GM23248 (cell line): ENCODE results near the gene DENND6B. TPM values are rescaled to one million over a fixed set of nuclear protein-coding genes. Genes with fewer than 3 reads are reported as not detected.
"Not testable (repeated sequence)": the region's sequence is repeated elsewhere in the genome, so short reads cannot be mapped to it uniquely, and the experiment has no call there.

Experiments used
- DNase-seq: peaks from one replicate; pipeline ENCODE4 v3.0.0-alpha.2; 2015
- H2AFZ ChIP-seq: fragments of 200-600 bp; sonication (generic); 2 replicates; pipeline ENCODE4 v1.6.1; 2016; ENCODE audit warnings: antibody characterized with exemption
- H3F3A ChIP-seq: fragments of 200-600 bp; sonication (generic); 2 replicates; pipeline ENCODE4 v1.6.1; 2016; ENCODE audit warnings: mild to moderate bottlenecking, antibody characterized with exemption, mixed run types; ENCODE audit not compliant: insufficient read depth
- H3K27ac ChIP-seq: fragments of 200-600 bp; sonication (generic); 2 replicates; pipeline ENCODE4 v1.5.1; 2016; ENCODE audit warnings: mild to moderate bottlenecking
- H3K27me3 ChIP-seq: fragments of 200-600 bp; sonication (generic); replicated peaks from 2 replicates; pipeline ENCODE4 v1.6.1; 2016; ENCODE audit warnings: mild to moderate bottlenecking; ENCODE audit not compliant: insufficient read depth
- H3K36me3 ChIP-seq: fragments of 200-600 bp; sonication (generic); 2 replicates; pipeline ENCODE4 v1.6.1; 2016; ENCODE audit warnings: low read depth, mild to moderate bottlenecking
- H3K4me1 ChIP-seq: fragments of 200-600 bp; sonication (generic); 2 replicates; pipeline ENCODE4 v1.6.1; 2016; ENCODE audit warnings: mild to moderate bottlenecking; ENCODE audit not compliant: insufficient read depth
- H3K4me2 ChIP-seq: fragments of 200-600 bp; sonication (generic); one replicate; pipeline ENCODE4 v1.6.1; 2016; ENCODE audit warnings: mild to moderate bottlenecking; ENCODE audit not compliant: unreplicated experiment
- H3K4me3 ChIP-seq: fragments of 200-600 bp; sonication (generic); 2 replicates; pipeline ENCODE4 v1.5.1; 2016; ENCODE audit warnings: mild to moderate bottlenecking
- H3K79me2 ChIP-seq: fragments of 200-600 bp; sonication (generic); 2 replicates; pipeline ENCODE4 v1.6.1; 2016; ENCODE audit warnings: mild to moderate bottlenecking; ENCODE audit not compliant: insufficient read depth
- H3K9ac ChIP-seq: fragments of 200-600 bp; sonication (generic); 2 replicates; pipeline ENCODE4 v1.6.1; 2016; ENCODE audit warnings: mild to moderate bottlenecking
- H3K9me2 ChIP-seq: fragments of 200-600 bp; sonication (generic); 2 replicates; pipeline ENCODE4 v1.6.1; 2016; ENCODE audit warnings: mixed run types, mild to moderate bottlenecking, moderate library complexity; ENCODE audit not compliant: insufficient read depth
- H3K9me3 ChIP-seq: fragments of 200-600 bp; sonication (generic); one replicate; pipeline ENCODE4 v1.6.1; 2017; ENCODE audit warnings: low read depth
- H4K20me1 ChIP-seq: fragments of 200-600 bp; sonication (generic); 2 replicates; pipeline ENCODE4 v1.6.0; 2016; ENCODE audit not compliant: insufficient read depth
- EZH2 ChIP-seq: fragments of 200-600 bp; sonication (generic); IDR thresholded peaks from 2 replicates; pipeline ENCODE4 v1.6.1; 2018; ENCODE audit warnings: antibody characterized with exemption, mild to moderate bottlenecking; ENCODE audit not compliant: insufficient read depth, poor library complexity, severe bottlenecking
- EZH2phosphoT487 ChIP-seq: fragments of 200-600 bp; sonication (generic); IDR thresholded peaks from 2 replicates; pipeline ENCODE4 v1.6.1; 2018; ENCODE audit warnings: antibody characterized with exemption, moderate library complexity, mild to moderate bottlenecking, low read depth; ENCODE audit not compliant: insufficient read depth
- whole genome bisulfite sequencing, 2 experiments: methylation state at CpG; one replicate each; pipeline ENCODE4 v1.1.6; 2015 to 2017; ENCODE audit warnings: low lambda C conversion rate in 2 of 2, low coverage in 1 of 2; ENCODE audit errors: missing lambda C conversion rate in 2 of 2; 5-methylcytosine and 5-hydroxymethylcytosine counted together
- in situ Hi-C: fragments of 300-500 bp; cut with MboI; formaldehyde crosslinking; loops from 2 replicates; pipeline ENCODE4 v1.15.0; 2020
- polyA plus RNA-seq: library from polyadenylated mRNA; unstranded; fragments of >200 nt; fragmentation: Nextera tagmentation; extraction: Ambion mirVana; gene quantifications from 2 replicates; pipeline ENCODE4 v1.2.1, GENCODE V29; 2016
- total RNA-seq: library from RNA; depleted of rRNA; stranded (reverse); fragments of >200 nt; shearing (Covaris generic); gene quantifications from 2 replicates; pipeline ENCODE4 v1.2.3, GENCODE V29; 2014

DENND6B gene
- total and polyA plus RNA-seq, 2 experiments from 2014 or later: 5.7 to 6.1 TPM

DNA sequence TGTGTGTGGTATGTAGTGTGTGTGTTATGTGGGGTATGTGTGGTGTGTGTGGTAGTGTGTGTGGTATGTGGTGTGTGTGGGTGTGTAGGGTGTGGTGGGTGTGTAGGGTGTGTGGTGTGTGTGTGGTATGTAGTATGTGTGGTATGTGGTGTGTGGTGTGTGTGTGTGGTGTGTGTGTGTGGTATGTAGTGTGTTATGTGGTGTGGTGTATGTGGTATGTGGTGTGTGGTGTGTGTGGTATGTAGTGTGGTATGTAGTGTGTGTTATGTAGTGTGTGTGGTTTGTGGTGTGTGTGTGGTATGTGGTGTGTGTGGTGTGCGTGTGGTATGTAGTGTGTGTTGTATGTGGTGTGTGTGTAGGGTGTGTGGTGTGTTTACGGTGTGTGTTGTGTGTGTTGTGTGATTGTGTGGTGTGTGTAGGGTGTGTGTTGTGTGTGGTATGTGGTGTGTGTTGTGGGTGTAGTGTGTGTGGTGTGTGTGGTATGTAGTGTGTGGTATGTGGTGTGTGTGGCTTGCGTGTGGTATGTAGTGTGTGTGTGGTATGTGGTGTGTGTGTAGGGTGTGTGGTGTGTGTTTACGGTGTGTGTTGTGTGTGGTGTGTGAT, 12.1 kb upstream of the DENND6B start:
- Histone ChIP-seq H3K36me3 (no peaks in the 10 kb centered on the region), H3K27ac (no peak overlapping the region), H3K9me3 (no peaks in the 10 kb centered on the region), H3K79me2 (peaks cover 4% of the 10 kb centered on the region), H2AFZ (no peak overlapping the region), H3K4me1 (no peaks in the 10 kb centered on the region), H3K4me3 (no peak overlapping the region), H3K9ac (no peak overlapping the region), H3K27me3 (no peaks in the 10 kb centered on the region), H3K4me2 (no peak overlapping the region), H4K20me1 (no peaks in the 10 kb centered on the region), H3K9me2 (no peaks in the 10 kb centered on the region), H3F3A (peaks cover 6% of the 10 kb centered on the region; the same call in 1 of the 2 replicates)
- 79 to 95% methylated on average over 3 to 4 of the region's 4 CpGs for WGBS, 2 experiments
- in situ Hi-C loops: loop anchor here (10.0 kb wide), 1 partner anchor 64 kb away; the partner anchor contains the start of gene MAPK11
- no peak for TF ChIP-seq EZH2
- no peak for TF ChIP-seq EZH2phosphoT487
- no peak for DNase-seq

DNA sequence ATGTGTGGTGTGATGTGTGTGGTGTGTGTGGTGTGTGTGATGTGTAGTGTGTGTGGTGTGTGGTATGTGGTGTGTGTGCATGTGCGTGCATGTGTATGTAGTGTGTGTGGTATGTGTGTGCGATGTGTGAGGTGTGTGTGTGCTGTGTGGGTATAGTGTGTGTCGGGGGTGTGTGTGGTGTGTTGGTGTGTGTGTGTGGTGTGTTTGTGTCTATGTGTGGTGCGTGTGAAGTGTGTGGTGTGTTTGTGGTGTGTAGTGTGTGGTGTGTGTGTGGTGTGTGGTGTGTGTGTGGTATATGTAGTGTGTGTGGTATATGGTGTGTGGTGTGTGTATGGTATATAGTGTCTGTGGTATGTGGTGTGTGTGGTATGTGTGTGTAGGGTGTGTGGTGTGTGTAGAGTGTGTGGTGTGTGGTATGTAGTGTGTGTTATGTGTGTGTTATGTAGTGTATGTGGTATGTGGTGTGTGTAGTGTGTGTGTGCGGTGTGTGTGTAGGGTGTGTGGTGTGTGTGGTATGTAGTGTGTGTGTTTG, 11.3 kb upstream of the DENND6B start:
- Histone ChIP-seq H3K27ac (no peak overlapping the region), H2AFZ (no peak overlapping the region), H3K4me2 (no peak overlapping the region), H3K4me1 (no peaks in the 10 kb centered on the region), H3K9me2 (no peaks in the 10 kb centered on the region), H3F3A (peaks cover 6% of the 10 kb centered on the region; the same call in 1 of the 2 replicates), H4K20me1 (no peaks in the 10 kb centered on the region), H3K9me3 (no peaks in the 10 kb centered on the region), H3K27me3 (no peaks in the 10 kb centered on the region), H3K79me2 (no peaks in the 10 kb centered on the region), H3K36me3 (no peaks in the 10 kb centered on the region), H3K9ac (no peak overlapping the region), H3K4me3 (no peak overlapping the region)
- WGBS, 2 experiments: 93 to 98% methylated on average over 5 of the region's 5 CpGs
- TF ChIP-seq EZH2 (no peak), EZH2phosphoT487 (no peak)
- in situ Hi-C loops: loop anchor here (10.0 kb wide), 1 partner anchor 63 kb away; the partner anchor contains the start of gene MAPK11
- no peak for DNase-seq

- H4K20me1 ChIP-seq: no peaks in the 10 kb centered on the region
- H3K9me2 ChIP-seq: no peaks in the 10 kb centered on the region
- no peak for DNase-seq
- H2AFZ ChIP-seq: no peak overlapping the region
- no peaks in the 10 kb centered on the region for H3K36me3 ChIP-seq
- no peaks in the 10 kb centered on the region for H3K79me2 ChIP-seq
- no peak for TF ChIP-seq EZH2phosphoT487
- TF ChIP-seq EZH2: no peak
- no peaks in the 10 kb centered on the region for H3K9me3 ChIP-seq
- no peak overlapping the region for H3K4me2 ChIP-seq
- peaks cover 6% of the 10 kb centered on the region; the same call in 1 of the 2 replicates for H3F3A ChIP-seq
- 86 to 87% methylated on average over 3 to 13 of the region's 13 CpGs for WGBS, 2 experiments
- H3K4me3 ChIP-seq: no peak overlapping the region
- no peaks in the 10 kb centered on the region for H3K4me1 ChIP-seq
- H3K27ac ChIP-seq: no peak overlapping the region
- H3K9ac ChIP-seq: no peak overlapping the region
- no peaks in the 10 kb centered on the region for H3K27me3 ChIP-seq
- in situ Hi-C loops: loop anchor here (10.0 kb wide), 1 partner anchor 63 kb away; the partner anchor contains the start of gene MAPK11
These were observed 10.6 kb upstream of the DENND6B start for GRCh38 chr22:50337262-50338041.

- not testable (repeated sequence) for H3K4me2 ChIP-seq
These were observed 7.6 kb upstream of the DENND6B start for GRCh38 chr22:50334433-50334832.

More at GRCh38 chr22:50334433-50334832, 7.6 kb upstream of the DENND6B start:
- H3K9me2 ChIP-seq, H3K4me3 ChIP-seq, H3K9me3 ChIP-seq, DNase-seq, H3K9ac ChIP-seq, H3K36me3 ChIP-seq, H3K27me3 ChIP-seq, H3K79me2 ChIP-seq, H3K27ac ChIP-seq, H4K20me1 ChIP-seq, H3K4me1 ChIP-seq, H2AFZ ChIP-seq: not testable (repeated sequence)
- peaks cover 13% of the 10 kb centered on the region; the same call in 1 of the 2 replicates for H3F3A ChIP-seq
- 89 to 94% methylated on average over 5 of the region's 5 CpGs for WGBS, 2 experiments
- in situ Hi-C loops: loop anchor here (10.0 kb wide), 1 partner anchor 60 kb away; the partner anchor contains the start of gene MAPK11
